Endothelial cell of umbilical vein (primary cell): ENCODE results near the gene PDK1. TPM values are rescaled to one million over a fixed set of nuclear protein-coding genes. Genes with fewer than 3 reads are reported as not detected.
A peak's percentile ranks its signal among the peaks of the same experiment; 100 is the strongest.

Experiments used
- BruUV-seq: library from RNA; stranded (reverse); fragments of 400-500 nt; replicated peaks from 2 replicates; lab custom pipeline; 2021; lab: Mats Ljungman, UMichigan
- CTCF ChIA-PET: fragments of 300-600, 350-600 bp; sonication (Branson Sonifier 250); formaldehyde crosslinking; loops from one replicate; lab custom pipeline; 2021; ENCODE audit warnings: antibody characterized with exemption, inconsistent platforms; lab: Charles Lee
- POLR2A ChIA-PET: fragments of 300-600, 350-600 bp; sonication (Branson Sonifier 250); formaldehyde crosslinking; loops from one replicate; lab custom pipeline; 2021; ENCODE audit warnings: antibody characterized with exemption, inconsistent platforms; lab: Charles Lee
- DNase-seq: peaks from one replicate; pipeline ENCODE4 v3.0.0-alpha.2; 2011; ENCODE audit warnings: low read depth, low spot score
- FAIRE-seq: peaks from 2 replicates; lab custom pipeline; 2011; peaks lifted over from hg19 to GRCh38; lab: Jason Lieb, UNC
- H2AFZ ChIP-seq: 2 replicates; pipeline ENCODE4 v1.6.0; 2012; ENCODE audit warnings: low read depth, low read length, control low read depth, inconsistent platforms
- H3K27ac ChIP-seq: 2 replicates; pipeline ENCODE4 v1.5.1; 2011; ENCODE audit warnings: low read depth, mild to moderate bottlenecking, control low read depth, low read length, moderate library complexity; ENCODE audit not compliant: insufficient read depth
- H3K27me3 ChIP-seq, 2 experiments: 2 replicates each; pipeline versions ENCODE4 v1.6.0 to v1.6.1; 2011; ENCODE audit warnings: low read length in 2 of 2, mixed read lengths in 1 of 2; ENCODE audit not compliant: control insufficient read depth in 2 of 2, insufficient read depth in 2 of 2
- H3K36me3 ChIP-seq, 2 experiments: 2 replicates in 1 of 2; 3 replicates in 1 of 2; pipeline ENCODE4 v1.5.1; 2011; ENCODE audit warnings: low read length in 2 of 2, mild to moderate bottlenecking in 1 of 2, moderate library complexity in 1 of 2; ENCODE audit not compliant: control insufficient read depth in 2 of 2, insufficient read depth in 2 of 2; ENCODE audit errors: extremely low read depth in 1 of 2
- H3K4me1 ChIP-seq: 3 replicates; pipeline ENCODE4 v1.5.1; 2011; ENCODE audit warnings: mild to moderate bottlenecking, low read length; ENCODE audit not compliant: control insufficient read depth, insufficient read depth; ENCODE audit errors: extremely low read depth
- H3K4me2 ChIP-seq: 2 replicates; pipeline ENCODE4 v1.6.1; 2011; ENCODE audit warnings: low read length, control low read depth, mixed read lengths; ENCODE audit not compliant: insufficient read depth
- H3K4me3 ChIP-seq, 3 experiments: fragments of 200-600 bp in 1 of 3; sonication (generic), shearing (Covaris generic) in 1 of 3; replicated peaks in 1 of 3; 2 replicates each; pipeline ENCODE4 v1.5.1; 2011 to 2016; ENCODE audit warnings: control low read depth in 3 of 3, low read length in 3 of 3, mild to moderate bottlenecking in 2 of 3, inconsistent platforms in 1 of 3, low read depth in 1 of 3, moderate library complexity in 1 of 3; ENCODE audit not compliant: insufficient read depth in 1 of 3
- H3K79me2 ChIP-seq: 2 replicates; pipeline ENCODE4 v1.6.0; 2012; ENCODE audit warnings: low read length, inconsistent platforms; ENCODE audit not compliant: control insufficient read depth, insufficient read depth
- H3K9ac ChIP-seq: replicated peaks from 2 replicates; pipeline ENCODE3; 2011; ENCODE audit warnings: low read length, control low read depth; ENCODE audit not compliant: insufficient read depth; ENCODE audit errors: extremely low read depth
- H3K9me1 ChIP-seq: replicated peaks from 3 replicates; pipeline ENCODE4 v1.6.0; 2011; ENCODE audit warnings: mild to moderate bottlenecking, low read length; ENCODE audit not compliant: control insufficient read depth, insufficient read depth; ENCODE audit errors: extremely low read depth
- H3K9me3 ChIP-seq: replicated peaks from 2 replicates; pipeline ENCODE4 v1.5.1; 2012; ENCODE audit warnings: low read length, inconsistent platforms; ENCODE audit not compliant: control insufficient read depth, insufficient read depth
- H4K20me1 ChIP-seq: replicated peaks from 2 replicates; pipeline ENCODE3; 2011; ENCODE audit warnings: mild to moderate bottlenecking, low read length; ENCODE audit not compliant: control insufficient read depth, insufficient read depth; ENCODE audit errors: extremely low read depth
- CTCF ChIP-seq, 2 donors: IDR thresholded peaks; 1 replicate in 1 of 2; 2 replicates in 1 of 2; pipeline ENCODE4 v1.5.1; 2011; ENCODE audit warnings: low read length in 2 of 2, mild to moderate bottlenecking in 2 of 2, moderate library complexity in 2 of 2, control low read depth in 1 of 2, inconsistent platforms in 1 of 2, low read depth in 1 of 2; ENCODE audit not compliant: insufficient read depth in 1 of 2; ENCODE audit errors: extremely low read depth in 1 of 2
- EZH2 ChIP-seq: IDR thresholded peaks from 2 replicates; pipeline ENCODE4 v1.6.1; 2012; ENCODE audit warnings: borderline replicate concordance, low read depth, mild to moderate bottlenecking, moderate library complexity, low read length, inconsistent platforms; ENCODE audit not compliant: severe bottlenecking
- FOS ChIP-seq: IDR thresholded peaks from 2 replicates; pipeline ENCODE4 v1.6.1; 2011; ENCODE audit warnings: mild to moderate bottlenecking, low read length, moderate library complexity, borderline replicate concordance; ENCODE audit not compliant: insufficient read depth
- GATA2 ChIP-seq: IDR thresholded peaks from 2 replicates; pipeline ENCODE4 v1.7.0; 2011; ENCODE audit warnings: low read depth, mild to moderate bottlenecking, moderate library complexity, mixed read lengths, low read length; ENCODE audit not compliant: insufficient read length, insufficient read depth
- JUN ChIP-seq: IDR thresholded peaks from 2 replicates; pipeline ENCODE4 v1.6.1; 2011; ENCODE audit warnings: borderline replicate concordance, low read depth; ENCODE audit not compliant: insufficient read length, insufficient read depth
- MAX ChIP-seq: IDR thresholded peaks from 2 replicates; pipeline ENCODE4 v1.6.1; 2011; ENCODE audit not compliant: insufficient read depth, insufficient read length
- MYC ChIP-seq: IDR thresholded peaks from one replicate; pipeline ENCODE4 v1.6.1; 2011; ENCODE audit warnings: mild to moderate bottlenecking, low read depth, low read length
- POLR2A ChIP-seq: IDR thresholded peaks from 2 replicates; pipeline ENCODE4 v1.6.1; 2012; ENCODE audit warnings: low read depth, mild to moderate bottlenecking, control low read depth, low read length
- POLR2AphosphoS5 ChIP-seq: IDR thresholded peaks from 2 replicates; pipeline ENCODE4 v1.6.1; 2012; ENCODE audit warnings: low read depth, mild to moderate bottlenecking, control low read depth, low read length, moderate library complexity; ENCODE audit not compliant: insufficient read depth
- dilution Hi-C: fragments of 300-500 bp; cut with MboI; formaldehyde crosslinking; loops from one replicate; pipeline ENCODE4 v1.15.0; 2019; ENCODE audit warnings: low sequenced_read_pairs; ENCODE audit not compliant: extremely low pct_ligation_motif_present
- intact Hi-C: fragments of 100-400 bp; cut with micrococcal nuclease; formaldehyde crosslinking; loops from one replicate; pipeline ENCODE4 v1.10.0; 2022
- polyA plus RNA-seq, 4 experiments: library from polyadenylated mRNA; depleted of rRNA in 3 of 4; stranded (reverse) in 3 of 4; unstranded in 1 of 4; fragments of >200 nt; gene quantifications; 2 replicates each; pipeline versions ENCODE4 v1.2.1 to v1.2.3, GENCODE V29; 2011 to 2012; ENCODE audit warnings: missing spikeins in 1 of 4
- total RNA-seq: library from RNA; stranded (reverse); gene quantifications from 2 replicates; pipeline ENCODE4 v1.2.3, GENCODE V29; 2021

The PDK1 gene
- total and polyA plus RNA-seq, 2 donors (not counting 3 experiments of a cell fraction or from before 2014, with no cell fraction given) = 3.7 to 16.9 TPM

GRCh38 chr2:172556284-172557033 is 569 bp downstream of the PDK1 start:
- BruUV-seq = TSS peak; percentile 30
- dilution Hi-C loops = no loop called here

GRCh38 chr2:172558372-172558771 is 2.5 kb downstream of the PDK1 start:
- no peak overlapping the region for H3K4me3 ChIP-seq
- dilution Hi-C loops = no loop called here
- ChIA-PET POLR2A (no interaction called here), CTCF (no interaction called here)
- H3K36me3 ChIP-seq = peaks cover 0 to 3% of the 10 kb centered on the region in 2 experiments
- no peak overlapping the region for H2AFZ ChIP-seq
- FAIRE-seq (no peak), DNase-seq (no peak)
- H3K9me1 ChIP-seq = no peaks in the 10 kb centered on the region
- intact Hi-C loops = loop anchor here (5.0 kb wide), 2 partner anchors 271 to 369 kb away; no protein-coding TSS in a partner anchor
- H3K79me2 ChIP-seq = peaks cover 15% of the 10 kb centered on the region
- H3K27me3 ChIP-seq = no peaks in the 10 kb centered on the region
- H3K9me3 ChIP-seq = no peaks in the 10 kb centered on the region
- H3K27ac ChIP-seq = no peak overlapping the region
- H4K20me1 ChIP-seq = no peaks in the 10 kb centered on the region
- H3K9ac ChIP-seq = no peak overlapping the region
- H3K4me2 ChIP-seq = no peak overlapping the region
- TF ChIP-seq CTCF (IDR thresholded peaks at IDR 0.05; ENCODE audit: extremely low read depth in 1 of 2, insufficient read depth in 1 of 2, low read depth in 1 of 2, low read length in 2 of 2) (no peak), EZH2 (no peak), JUN (no peak), POLR2A (no peak), MAX (no peak), POLR2AphosphoS5 (no peak), GATA2 (no peak), MYC (no peak), FOS (no peak)
- peaks cover 21% of the 10 kb centered on the region for H3K4me1 ChIP-seq
- no TSS peak for BruUV-seq

More at GRCh38 chr2:172556284-172557033, 569 bp downstream of the PDK1 start:
- Histone ChIP-seq H2AFZ (peak overlapping the region; percentile 80), H3K27me3 (no peaks in the 10 kb centered on the region), H3K9ac (peak overlapping the region; percentile 80), H4K20me1 (no peaks in the 10 kb centered on the region), H3K4me3 (peak overlapping the region; percentile 11 to 53 (median 51)), H3K9me3 (no peaks in the 10 kb centered on the region), H3K79me2 (peaks cover 15% of the 10 kb centered on the region), H3K36me3 (no peaks in the 10 kb centered on the region), H3K4me2 (peak overlapping the region; percentile 87), H3K4me1 (peaks cover 27% of the 10 kb centered on the region), H3K9me1 (no peaks in the 10 kb centered on the region), H3K27ac (peak overlapping the region; percentile 74)
- peak; percentile 65 for FAIRE-seq
- CTCF ChIA-PET = interaction anchor here (0.8 to 1.3 kb wide), 3 partner anchors 104 to 154 kb away, joined by 3 to 5 read pairs (median 3); no protein-coding TSS in a partner anchor
- POLR2A ChIA-PET = interaction anchor here (0.6 kb wide), 1 partner anchor 1858 kb away, joined by 3 read pairs; no protein-coding TSS in a partner anchor
- intact Hi-C loops = loop anchor here (5.0 kb wide), 2 partner anchors 269 to 371 kb away; no protein-coding TSS in a partner anchor
- DNase-seq = peak; percentile 79
- TF ChIP-seq JUN (no peak), MAX (peak; percentile 69)
